Kidney (tissue), 14 donors: ENCODE data around the gene MTERF2. TPM values are rescaled to one million over a fixed set of nuclear protein-coding genes. Genes with fewer than 3 reads are reported as not detected.

ENCODE experiments used
- DNase-seq, 5 donors: peaks; one replicate each; pipeline ENCODE4 v3.0.0-alpha.2; 2013 to 2020
- FAIRE-seq: peaks from 2 replicates; lab custom pipeline; 2012; peaks lifted over from hg19 to GRCh38; lab: Jason Lieb, UNC
- H3K27ac ChIP-seq, 2 donors: one replicate each; pipeline ENCODE4 v1.7.0; 2013; ENCODE audit warnings: low read depth in 2 of 2, low read length in 2 of 2, inconsistent platforms in 1 of 2
- H3K27me3 ChIP-seq: one replicate; pipeline ENCODE4 v1.7.1; 2013; ENCODE audit warnings: low read length, inconsistent platforms; ENCODE audit not compliant: control insufficient read depth, insufficient read depth
- H3K36me3 ChIP-seq, 3 donors: one replicate each; pipeline versions ENCODE4 v1.7.0 to v1.7.1; 2013; ENCODE audit warnings: low read length in 3 of 3, control low read depth in 1 of 3, inconsistent platforms in 1 of 3; ENCODE audit not compliant: insufficient read depth in 3 of 3, control insufficient read depth in 2 of 3
- H3K4me1 ChIP-seq, 3 donors: one replicate each; pipeline versions ENCODE4 v1.7.0 to v1.7.1; 2013; ENCODE audit warnings: low read length in 3 of 3, inconsistent platforms in 1 of 3, low read depth in 1 of 3; ENCODE audit not compliant: control insufficient read depth in 2 of 3, insufficient read depth in 2 of 3
- H3K4me3 ChIP-seq, 3 donors: one replicate each; pipeline versions ENCODE4 v1.7.0 to v1.8.1; 2013; ENCODE audit warnings: low read length in 3 of 3, control low read depth in 1 of 3, inconsistent platforms in 1 of 3
- H3K9ac ChIP-seq, 3 donors: one replicate each; pipeline versions ENCODE4 v1.7.0 to v1.7.1; 2013; ENCODE audit warnings: low read length in 3 of 3, control low read depth in 1 of 3, inconsistent platforms in 1 of 3
- H3K9me3 ChIP-seq, 3 donors: one replicate each; pipeline versions ENCODE4 v1.7.0 to v1.7.1; 2013; ENCODE audit warnings: low read length in 3 of 3, control low read depth in 1 of 3, inconsistent platforms in 1 of 3; ENCODE audit not compliant: control insufficient read depth in 2 of 3, insufficient read depth in 1 of 3
- CTCF ChIP-seq: IDR thresholded peaks from 3 replicates; pipeline ENCODE4 v1.5.1; 2012; ENCODE audit warnings: mild to moderate bottlenecking, moderate library complexity, borderline replicate concordance; ENCODE audit not compliant: insufficient read depth; ENCODE audit errors: extremely low read depth
- intact Hi-C: fragments of 100-400 bp; cut with DNase I; formaldehyde crosslinking; loops from one replicate; pipeline ENCODE4 v1.11.1; 2022
- polyA plus RNA-seq: library from polyadenylated mRNA; stranded (reverse); fragments of 350-450 nt; fragmentation: Illumina TruSeq; extraction: RNeasy Lipid Tissue Mini Kit (QIAGEN cat#74804); gene quantifications from one replicate; pipeline ENCODE4 v1.2.3, GENCODE V29; 2014; ENCODE audit warnings: low read depth, low replicate concordance; ENCODE audit not compliant: insufficient read depth
- total RNA-seq: library from RNA; stranded (reverse); fragmentation: NEBNext Ultra II Directional; extraction: Animal tissue kit (Norgen Biotek cat#: 25700); gene quantifications from one replicate; pipeline ENCODE4 v1.2.1, GENCODE V29; 2021
- donor health status: control.
- donor health status: control.
- donor health status: control.
- donor health status: control.
- donor health status: control.
- donor health status: DM: yes; HTN: yes; CAD: no.
- donor health status: Normal renal cell carcinoma (clear cell type).

Gene MTERF2
- total and polyA plus RNA-seq, 2 donors from 2014 or later: 15.0 to 26.2 TPM

DNA sequence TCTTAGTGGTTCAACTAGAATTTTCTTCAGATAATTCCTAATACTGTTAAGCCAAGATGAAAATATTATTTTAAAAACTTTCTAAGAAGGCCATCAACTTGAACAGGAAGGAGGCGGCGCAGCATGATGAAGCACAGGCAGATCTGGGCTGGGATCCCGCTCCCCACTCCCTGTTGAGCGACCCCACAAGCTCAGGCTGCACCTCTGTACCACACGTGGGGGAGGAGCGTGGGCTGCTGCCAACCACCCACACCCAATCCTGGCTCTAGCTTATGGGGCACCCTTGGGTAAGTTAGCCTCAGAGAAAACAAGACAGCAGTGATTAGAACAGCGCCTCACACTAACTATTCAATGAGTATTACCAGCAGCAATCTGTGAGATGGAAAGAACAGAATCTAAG lies 6.0 kb downstream of the MTERF2 start:
- Histone ChIP-seq H3K4me1 (peaks cover 0 to 29% (median 8%) of the 10 kb centered on the region in 3 donors), H3K9me3 (no peaks in the 10 kb centered on the region), H3K27ac (no peak overlapping the region), H3K27me3 (no peaks in the 10 kb centered on the region), H3K4me3 (no peak overlapping the region), H3K36me3 (no peaks in the 10 kb centered on the region), H3K9ac (no peak overlapping the region)
- FAIRE-seq: no peak
- intact Hi-C loops: no loop called here
- DNase-seq: peak in 1 of 5 donors; percentile 61
- TF ChIP-seq CTCF: no peak

GRCh38 chr12:106978035-106978800 lies 8.7 kb downstream of the MTERF2 start:
- Histone ChIP-seq H3K27me3 (no peaks in the 10 kb centered on the region), H3K36me3 (no peaks in the 10 kb centered on the region), H3K27ac (no peak overlapping the region), H3K4me1 (peaks cover 0 to 45% (median 10%) of the 10 kb centered on the region in 3 donors), H3K9ac (no peak overlapping the region), H3K9me3 (no peaks in the 10 kb centered on the region), H3K4me3 (no peak overlapping the region)
- TF ChIP-seq CTCF: no peak
- peak in 2 of 5 donors; percentile 43 to 80 for DNase-seq
- FAIRE-seq: no peak
- intact Hi-C loops: no loop called here

- DNase-seq (no peak), FAIRE-seq (no peak)
- intact Hi-C loops: no loop called here
- peaks cover 0 to 6% (median 0%) of the 10 kb centered on the region in 3 donors for H3K36me3 ChIP-seq
- no peaks in the 10 kb centered on the region for H3K27me3 ChIP-seq
- H3K27ac ChIP-seq: peak overlapping the region; percentile 9 to 38
- no peaks in the 10 kb centered on the region for H3K9me3 ChIP-seq
- TF ChIP-seq CTCF: no peak
- peaks cover 0 to 46% (median 10%) of the 10 kb centered on the region in 3 donors for H3K4me1 ChIP-seq
- H3K4me3 ChIP-seq: no peak overlapping the region
- H3K9ac ChIP-seq: peak overlapping the region in 1 of 3 donors; percentile 14
These were observed 10.3 kb downstream of the MTERF2 start for GRCh38 chr12:106976668-106977067.
